Measurements from ENCODE around the gene BSG.
"Not testable (repeated sequence)": the region's sequence is repeated elsewhere in the genome, so short reads cannot be mapped to it uniquely, and the experiment has no call there.

BSG gene

DNA sequence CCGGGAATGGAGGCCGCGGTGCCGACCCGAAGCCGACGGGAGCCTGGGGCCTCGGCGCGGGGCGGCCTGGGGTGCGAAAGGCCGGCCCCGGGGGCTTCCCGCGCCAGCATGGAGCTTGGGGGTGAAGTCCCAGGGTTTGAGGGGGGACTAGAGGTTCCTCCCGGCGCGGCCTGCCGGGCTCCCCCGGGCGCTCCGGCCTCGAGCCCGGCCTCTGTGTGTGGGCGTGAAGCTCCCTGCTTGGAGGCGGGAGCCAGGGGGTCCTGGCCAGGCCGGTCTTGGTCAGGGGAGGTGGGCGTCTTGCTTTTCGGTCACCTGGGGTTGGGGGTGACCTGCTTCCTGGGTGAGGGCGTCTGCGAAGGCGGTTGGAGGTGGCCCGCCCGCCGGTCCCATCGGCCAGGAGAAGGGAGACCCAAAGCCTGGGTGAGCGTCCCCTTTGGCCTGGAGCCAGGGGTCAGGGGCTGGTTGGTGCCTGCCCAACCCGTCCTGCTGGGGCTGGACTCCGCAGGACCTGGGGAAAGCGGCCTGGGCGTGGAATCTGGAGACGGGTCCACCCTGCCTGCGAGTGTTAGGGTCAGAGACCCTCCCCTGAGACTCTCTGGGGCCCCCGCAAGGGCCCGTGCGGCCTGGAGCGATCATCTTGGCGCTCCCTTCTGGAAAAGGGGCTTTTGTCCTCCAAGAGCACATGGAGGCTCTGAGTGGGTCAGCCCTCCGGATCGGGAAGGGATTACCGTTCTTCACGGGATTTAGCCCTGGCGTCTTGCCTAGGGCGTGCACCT, 535 bp downstream of the BSG start:
- DNase-seq (ENCODE audit: low spot score) = peak; percentile 60

DNA sequence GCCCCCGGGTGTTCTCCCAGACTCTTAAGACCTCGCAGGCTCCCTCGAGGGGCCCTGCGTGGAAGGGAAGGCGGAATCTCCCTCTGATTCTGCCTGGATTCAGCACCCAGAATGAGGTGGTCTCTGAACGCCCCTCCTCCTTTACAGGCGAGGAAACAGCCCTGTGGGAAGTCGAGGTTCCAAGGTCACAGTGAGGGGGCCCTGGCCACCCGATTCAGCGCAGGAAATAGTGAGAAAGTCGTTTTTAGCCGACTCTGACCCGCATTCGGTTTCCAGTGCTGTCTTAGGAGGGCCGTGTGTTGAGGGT, 1.1 kb downstream of the BSG start:
- no peak for DNase-seq (ENCODE audit: low spot score)

DNA sequence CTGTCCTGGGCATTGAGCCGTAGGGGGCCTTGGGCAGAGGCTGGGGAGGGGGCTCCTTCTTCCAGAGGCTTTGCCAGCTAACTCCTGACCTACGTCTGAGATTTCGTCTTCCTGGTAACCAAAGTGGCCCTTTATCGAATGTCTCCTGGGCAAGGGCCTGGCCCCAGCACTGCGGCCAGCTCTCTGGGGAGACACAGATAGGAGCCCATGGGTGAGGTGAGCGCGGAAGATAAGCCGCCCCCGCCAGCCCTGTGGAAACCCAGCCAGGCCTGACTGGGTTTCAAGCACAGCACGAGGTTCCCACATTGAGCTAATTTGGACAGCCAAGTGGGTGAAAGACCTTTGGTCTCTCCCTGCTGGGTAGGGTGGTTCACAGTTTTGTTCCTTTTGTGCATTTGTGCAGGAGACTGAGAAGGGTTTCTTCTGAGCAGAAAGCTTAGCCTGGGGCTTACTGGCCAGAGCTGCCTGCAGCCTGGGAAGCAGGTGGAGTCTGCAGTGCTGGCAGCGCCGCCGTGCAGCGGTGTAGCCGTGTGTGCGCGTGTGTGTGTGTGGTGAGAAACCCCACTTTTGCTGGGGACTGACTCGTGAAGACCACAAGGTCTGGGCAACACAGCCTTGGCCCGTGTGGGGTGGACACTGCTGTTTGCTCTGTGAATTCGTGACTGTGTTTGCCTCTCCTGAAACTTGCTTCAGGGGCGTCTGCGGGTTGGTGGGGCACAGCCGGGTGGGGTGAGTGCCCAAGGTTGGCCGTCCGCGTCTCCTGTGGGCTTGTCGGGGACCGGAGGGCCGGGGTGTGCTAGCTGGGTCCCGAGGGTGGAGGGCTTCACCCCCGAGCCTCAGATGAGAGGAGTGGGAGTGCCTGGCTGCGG, 2.5 kb downstream of the BSG start:
- DNase-seq (ENCODE audit: low spot score) = no peak

DNA sequence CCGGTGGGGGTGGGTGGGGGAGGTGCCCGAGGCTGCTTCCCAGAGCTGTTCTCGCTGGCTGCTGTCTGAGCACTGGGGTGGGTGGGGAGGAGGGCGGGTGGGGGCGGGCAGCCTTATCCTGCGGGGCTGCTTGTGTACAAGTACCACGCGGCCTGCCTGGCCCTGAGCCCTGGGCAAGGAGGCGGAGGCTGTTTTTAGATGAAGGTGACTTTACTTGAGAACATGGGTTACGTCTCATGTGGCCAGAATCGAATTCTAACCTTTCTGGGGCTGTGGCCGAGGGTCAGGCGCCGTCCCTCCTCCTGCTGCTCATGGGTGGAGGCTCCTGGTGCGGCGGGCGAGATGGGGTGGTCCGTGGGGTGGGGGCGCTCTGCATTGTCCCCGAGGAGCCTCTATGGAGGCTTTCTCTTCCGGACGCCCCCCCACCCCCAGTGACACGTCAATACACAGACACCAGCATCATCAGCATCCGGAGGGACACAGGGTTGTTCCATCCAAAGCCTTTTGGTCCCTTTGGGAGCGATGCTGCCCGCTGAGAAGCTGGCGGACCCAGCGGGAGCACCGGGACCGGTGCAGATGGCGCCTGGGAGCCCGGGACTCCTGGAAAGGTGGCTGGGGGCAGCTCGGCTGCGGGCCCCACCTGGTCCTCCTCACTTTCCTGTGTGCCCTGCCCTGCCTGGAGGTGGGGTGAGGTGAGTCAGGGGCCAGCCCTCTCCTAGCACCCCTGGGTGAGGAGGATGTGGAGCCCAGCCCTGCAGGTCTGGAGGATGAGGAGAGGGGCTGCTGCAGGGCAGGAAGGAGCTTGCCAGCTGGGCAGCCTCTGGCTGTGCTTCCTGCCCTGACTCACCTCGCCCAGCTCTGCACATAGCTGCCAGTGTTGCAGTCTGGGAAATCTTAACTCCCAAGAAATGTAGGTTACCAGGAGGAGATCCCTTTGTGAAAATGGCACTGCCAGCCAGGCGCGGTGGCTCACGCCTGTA, 3.4 kb downstream of the BSG start:
- no peak for DNase-seq (ENCODE audit: low spot score)

DNA sequence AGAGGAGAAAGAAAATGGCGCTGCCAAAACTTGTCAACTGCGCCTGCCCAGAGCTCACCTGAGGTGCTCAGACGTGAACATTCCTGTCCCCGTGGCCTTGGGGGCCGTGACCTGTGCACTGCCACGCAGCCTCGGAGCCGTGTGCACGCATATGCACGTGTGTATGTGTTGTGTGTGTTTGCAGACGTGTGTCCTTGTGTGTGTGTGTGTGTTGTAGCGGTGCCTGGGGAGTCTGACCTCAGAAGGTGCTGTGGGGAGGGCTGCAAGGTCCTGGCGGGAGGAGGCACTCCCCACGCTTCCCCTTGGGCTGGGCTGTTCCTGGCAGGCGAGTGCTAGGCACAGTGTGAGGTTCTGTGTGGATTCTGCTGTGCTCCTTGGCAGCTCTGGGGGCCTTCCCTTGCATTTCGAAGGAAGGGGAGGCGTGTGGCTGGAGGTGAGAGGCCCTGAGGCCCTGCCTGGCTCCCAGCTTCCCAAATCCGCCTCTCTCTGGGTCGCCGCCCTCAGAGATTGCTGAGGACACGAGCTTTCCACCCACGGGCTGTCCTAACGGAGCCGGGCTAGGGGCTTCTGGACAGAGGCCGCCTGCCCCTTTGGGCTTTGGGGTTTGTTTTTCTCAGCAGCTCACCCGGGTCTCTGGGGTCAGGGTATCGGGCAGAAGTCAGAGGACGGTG, 4.5 kb downstream of the BSG start:
- no peak for DNase-seq (ENCODE audit: low spot score)

DNA sequence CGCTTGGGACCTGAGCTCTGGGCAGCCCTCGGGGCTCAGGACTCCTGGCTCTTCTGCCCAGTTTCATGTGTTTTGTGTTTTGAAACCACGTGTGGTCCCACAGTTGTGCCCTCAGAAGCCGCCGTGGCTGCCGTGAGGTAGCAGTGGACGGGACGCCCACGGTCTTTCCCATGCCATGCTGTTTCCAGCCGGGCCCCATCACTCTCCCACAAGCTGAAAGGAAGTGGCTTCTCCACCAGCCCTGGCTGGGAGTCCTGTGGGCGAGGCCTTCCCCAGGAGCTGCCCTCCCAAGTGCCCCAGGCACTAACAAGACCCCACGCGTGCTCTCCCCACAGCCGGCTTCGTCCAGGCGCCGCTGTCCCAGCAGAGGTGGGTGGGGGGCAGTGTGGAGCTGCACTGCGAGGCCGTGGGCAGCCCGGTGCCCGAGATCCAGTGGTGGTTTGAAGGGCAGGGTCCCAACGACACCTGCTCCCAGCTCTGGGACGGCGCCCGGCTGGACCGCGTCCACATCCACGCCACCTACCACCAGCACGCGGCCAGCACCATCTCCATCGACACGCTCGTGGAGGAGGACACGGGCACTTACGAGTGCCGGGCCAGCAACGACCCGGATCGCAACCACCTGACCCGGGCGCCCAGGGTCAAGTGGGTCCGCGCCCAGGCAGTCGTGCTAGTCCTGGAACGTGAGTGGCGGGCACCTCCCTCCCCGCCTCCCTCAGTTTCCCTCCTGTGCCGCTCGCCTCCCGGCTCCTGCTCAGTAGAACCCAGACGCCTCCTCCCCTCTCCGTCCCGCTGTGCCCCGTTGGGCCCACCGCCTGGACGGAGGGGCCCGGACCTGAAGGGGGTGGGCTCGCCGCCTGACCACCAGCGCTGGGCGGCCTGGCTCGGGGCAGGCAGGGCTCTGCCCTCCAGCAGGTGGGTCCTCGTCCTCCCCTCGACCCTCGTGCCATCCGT, 5.3 kb downstream of the BSG start:
- no peak for DNase-seq (ENCODE audit: low spot score)

DNA sequence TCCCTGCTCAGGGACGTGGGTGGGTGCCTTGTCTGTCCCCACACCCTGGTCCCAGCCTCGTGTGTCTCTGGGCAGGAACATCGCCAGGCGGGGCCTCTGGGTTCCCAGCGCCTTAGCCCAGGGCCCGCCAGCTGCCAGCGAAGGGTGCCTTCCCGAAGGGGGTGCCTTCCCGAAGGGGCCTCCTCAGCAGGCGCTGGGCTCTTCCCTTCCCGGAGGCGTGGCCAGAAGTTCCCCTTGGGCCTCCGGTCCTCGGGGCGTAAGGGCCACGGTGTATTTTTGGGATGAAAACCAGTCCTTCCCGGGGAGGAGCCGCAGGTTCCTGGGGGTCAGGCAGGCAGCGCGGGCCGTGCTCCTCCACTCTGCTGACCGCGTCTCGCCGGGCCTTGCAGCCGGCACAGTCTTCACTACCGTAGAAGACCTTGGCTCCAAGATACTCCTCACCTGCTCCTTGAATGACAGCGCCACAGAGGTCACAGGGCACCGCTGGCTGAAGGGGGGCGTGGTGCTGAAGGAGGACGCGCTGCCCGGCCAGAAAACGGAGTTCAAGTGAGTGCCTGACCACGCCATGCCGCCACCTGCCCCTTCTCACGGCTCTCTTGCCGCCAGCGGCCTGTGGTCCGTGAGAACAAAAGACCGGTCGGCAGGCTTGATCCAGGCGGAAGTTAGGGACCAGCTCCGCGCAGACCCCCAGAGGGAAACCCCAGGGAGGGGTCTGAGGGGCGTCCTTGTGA, 6.9 kb downstream of the BSG start:
- no peak for DNase-seq (ENCODE audit: low spot score)

DNA sequence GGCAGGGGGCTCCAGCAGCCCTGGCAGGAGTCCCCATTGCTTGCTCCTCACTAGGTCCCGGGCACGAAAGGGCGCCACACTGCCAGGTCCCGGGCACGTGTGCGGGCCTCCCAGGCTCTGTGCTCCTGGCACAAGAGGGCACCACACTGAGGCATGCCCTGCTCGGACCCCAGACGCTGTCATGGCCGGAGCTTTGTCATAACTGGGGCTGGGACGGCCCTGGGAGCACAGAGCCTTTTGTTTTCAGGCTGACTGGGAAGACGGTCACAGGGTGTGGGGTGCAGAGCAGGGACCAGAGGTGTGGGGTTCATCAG, 7.4 kb downstream of the BSG start:
- no peak for DNase-seq (ENCODE audit: low spot score)

DNA sequence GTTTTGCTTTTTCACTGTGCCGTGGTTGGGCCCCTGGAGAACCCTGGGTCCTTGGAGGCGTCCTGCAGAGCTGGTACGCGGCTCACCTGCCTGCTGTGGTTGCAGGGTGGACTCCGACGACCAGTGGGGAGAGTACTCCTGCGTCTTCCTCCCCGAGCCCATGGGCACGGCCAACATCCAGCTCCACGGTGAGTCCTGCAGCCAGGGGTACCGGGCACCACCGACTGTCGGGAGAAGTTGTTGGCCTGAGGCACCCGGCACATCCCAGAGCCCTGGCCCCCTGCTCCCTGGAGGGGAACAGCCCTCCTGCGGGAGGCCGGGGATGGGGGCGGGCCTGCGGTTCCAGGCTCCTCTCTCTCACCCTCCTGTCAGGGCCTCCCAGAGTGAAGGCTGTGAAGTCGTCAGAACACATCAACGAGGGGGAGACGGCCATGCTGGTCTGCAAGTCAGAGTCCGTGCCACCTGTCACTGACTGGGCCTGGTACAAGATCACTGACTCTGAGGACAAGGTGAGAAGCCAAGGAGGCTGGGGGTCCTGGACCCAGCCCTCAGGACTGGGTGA, 8.0 kb downstream of the BSG start:
- no peak for DNase-seq (ENCODE audit: low spot score)

DNA sequence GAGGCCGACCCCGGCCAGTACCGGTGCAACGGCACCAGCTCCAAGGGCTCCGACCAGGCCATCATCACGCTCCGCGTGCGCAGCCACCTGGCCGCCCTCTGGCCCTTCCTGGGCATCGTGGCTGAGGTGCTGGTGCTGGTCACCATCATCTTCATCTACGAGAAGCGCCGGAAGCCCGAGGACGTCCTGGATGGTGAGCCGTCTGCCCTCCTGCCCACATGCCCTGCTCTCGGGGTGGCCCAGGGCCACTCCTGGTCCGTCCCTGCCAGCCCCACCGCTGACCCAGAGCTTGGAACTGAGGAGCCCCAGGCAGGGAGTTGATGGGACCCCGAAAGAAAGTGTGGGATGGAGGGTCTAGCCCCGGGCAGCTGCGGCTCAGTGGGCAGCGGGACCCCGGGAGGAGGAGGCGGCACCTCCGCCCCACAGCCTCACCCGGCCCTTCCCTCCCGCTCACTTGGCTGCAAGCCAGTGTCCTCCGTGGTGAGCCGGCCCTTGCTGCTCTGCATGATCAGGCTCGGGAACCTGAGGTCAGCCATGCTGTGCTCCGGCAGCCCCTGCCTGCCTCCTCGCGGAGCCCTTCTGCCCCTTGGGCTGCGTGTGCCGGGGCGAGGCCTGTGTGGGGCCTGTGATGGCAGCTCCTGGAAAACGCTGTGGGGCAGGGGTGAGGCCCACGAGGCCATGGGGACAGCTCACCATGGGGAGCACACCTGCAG, 9.2 kb downstream of the BSG start:
- DNase-seq (ENCODE audit: low spot score) = no peak

DNA sequence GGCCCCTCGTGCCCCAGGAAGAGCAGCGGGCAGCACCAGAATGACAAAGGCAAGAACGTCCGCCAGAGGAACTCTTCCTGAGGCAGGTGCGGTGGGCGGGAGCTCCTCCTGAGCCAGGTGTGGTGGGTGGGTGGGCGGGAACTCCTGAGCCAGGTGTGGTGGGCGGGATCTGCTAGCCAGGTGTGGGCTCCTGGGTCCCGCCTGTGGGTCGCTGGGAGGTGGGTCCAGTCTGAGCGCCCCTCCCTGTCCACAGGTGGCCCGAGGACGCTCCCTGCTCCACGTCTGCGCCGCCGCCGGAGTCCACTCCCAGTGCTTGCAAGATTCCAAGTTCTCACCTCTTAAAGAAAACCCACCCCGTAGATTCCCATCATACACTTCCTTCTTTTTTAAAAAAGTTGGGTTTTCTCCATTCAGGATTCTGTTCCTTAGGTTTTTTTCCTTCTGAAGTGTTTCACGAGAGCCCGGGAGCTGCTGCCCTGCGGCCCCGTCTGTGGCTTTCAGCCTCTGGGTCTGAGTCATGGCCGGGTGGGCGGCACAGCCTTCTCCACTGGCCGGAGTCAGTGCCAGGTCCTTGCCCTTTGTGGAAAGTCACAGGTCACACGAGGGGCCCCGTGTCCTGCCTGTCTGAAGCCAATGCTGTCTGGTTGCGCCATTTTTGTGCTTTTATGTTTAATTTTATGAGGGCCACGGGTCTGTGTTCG, 10.3 kb downstream of the BSG start:
- no peak for DNase-seq (ENCODE audit: low spot score)

DNA sequence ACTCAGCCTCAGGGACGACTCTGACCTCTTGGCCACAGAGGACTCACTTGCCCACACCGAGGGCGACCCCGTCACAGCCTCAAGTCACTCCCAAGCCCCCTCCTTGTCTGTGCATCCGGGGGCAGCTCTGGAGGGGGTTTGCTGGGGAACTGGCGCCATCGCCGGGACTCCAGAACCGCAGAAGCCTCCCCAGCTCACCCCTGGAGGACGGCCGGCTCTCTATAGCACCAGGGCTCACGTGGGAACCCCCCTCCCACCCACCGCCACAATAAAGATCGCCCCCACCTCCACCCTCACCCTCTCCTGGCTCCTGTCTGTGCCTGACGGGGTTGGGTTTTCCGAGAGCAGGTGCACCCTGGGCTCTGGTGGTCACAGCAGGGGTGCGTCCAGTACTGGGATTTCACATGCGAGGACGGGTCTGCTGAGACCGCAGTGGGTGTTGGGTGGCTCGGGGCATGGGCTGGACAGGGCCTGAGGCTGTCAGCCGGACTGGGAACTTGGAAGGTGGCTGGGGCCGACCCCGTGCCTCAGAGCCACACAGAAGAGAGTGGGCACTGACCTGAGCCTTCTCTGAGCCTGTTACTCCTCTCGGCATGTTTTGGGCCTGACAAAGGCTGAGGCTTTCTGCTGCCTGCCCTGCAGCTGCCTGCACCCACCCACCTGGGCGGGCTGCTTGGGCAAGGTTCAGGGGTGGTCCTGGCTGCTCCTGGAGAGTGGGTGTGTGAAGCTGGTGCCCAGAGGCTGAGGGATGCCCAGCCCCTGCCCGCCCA, 11.0 kb downstream of the BSG start:
- no peak for DNase-seq (ENCODE audit: low spot score)

DNA sequence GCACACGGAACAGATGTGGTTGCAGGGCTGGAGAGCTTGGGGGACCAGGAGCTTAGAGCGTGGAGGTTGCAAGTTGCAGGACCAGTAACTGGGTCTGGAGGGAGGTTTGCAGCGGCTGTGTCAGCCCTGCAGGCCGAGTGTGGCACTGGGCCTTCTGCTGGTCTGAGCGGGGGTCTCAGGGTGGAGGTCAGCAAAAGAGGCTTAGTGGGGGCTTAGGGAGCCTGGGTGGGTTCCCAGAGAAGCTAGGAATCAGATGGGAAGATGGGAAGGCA, 11.5 kb downstream of the BSG start:
- no peak for DNase-seq (ENCODE audit: low spot score)

DNA sequence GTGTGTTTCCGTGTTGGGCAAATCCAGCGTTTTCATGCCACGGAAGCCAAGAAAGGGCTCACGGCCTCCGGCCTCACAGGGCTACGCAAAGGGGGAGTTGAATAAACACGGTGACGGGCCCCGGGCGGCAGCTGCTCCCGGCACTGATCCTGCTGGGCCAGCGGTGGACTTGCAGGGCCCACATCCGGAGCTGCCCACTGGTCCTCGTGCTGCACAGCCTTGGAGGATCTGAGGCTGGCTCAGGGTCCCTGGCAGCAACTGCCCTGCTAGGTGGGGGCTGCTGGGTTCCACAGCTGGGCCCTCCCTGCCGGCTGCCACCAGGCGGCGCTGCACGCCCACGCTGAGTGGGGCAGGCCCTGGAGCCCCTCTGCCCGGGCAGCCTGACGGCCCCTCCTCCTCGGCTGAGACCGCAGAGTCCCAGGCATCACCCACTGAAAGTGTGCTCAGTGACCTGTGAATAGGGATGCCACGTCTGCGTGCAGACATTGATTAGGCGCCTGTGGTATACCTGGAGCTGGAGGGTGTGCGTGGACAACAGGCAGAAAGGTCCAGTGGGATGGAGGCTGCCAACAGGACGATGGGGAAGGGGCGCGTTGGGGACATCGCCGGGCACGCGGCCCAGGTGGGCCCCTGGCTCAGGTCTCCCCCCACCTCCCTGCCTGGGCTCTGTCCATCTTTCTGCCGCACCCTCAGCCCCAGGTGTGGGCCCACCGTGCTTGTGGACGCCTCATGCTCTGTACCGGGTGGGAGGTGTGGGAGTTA, 12.0 kb downstream of the BSG start:
- no peak for DNase-seq (ENCODE audit: low spot score)

DNA sequence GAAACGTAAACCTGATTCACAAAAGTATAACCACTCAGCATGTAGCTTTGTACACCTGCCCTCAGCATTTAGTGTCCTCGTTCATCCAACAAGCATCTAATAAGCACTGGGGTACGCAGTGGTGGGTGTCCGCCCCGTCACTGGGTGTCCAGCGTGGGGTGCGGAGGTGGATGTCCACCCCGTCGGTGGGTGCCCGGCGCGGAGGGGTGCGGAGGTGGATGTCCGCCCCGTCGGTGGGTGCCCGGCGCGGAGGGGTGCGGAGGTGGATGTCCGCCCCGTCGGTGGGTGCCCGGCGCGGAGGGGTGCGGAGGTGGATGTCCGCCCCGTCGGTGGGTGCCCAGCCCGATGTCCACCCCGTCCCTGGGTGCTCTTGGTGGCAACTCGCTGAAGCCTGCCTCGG, 12.8 kb downstream of the BSG start:
- DNase-seq (ENCODE audit: low spot score) = not testable (repeated sequence)

DNA sequence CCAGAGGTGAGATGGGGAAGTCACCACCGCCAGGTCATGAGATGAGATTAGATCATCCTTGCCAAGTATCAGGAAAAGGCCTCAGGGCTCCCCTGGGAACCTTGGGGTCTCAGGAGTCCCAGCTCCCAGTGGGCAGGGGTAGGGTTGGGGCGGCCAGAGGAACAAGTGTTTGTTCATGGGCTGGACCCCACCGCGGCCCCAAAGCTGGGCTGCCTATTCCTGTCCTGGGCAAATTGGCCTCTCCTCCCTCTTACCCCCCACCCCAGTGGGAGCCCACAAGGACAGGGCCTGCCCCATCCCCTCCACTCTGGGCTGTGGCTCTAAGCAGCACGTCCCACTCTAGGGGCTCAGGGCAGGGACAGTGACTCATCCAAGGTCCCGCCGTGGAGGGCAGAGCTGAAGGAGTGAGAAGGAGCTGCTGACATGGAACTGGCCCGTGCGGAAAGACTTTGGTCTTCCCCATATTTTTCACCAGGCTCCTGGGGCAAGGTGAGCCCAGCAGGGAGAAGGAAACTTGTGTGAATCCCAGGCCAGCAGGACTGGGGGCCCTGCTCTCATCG, 13.2 kb downstream of the BSG start:
- no peak for DNase-seq (ENCODE audit: low spot score)
